HuH-7 (cell line): ENCODE results near the gene LRRC8E.
"Not testable (repeated sequence)": the region's sequence is repeated elsewhere in the genome, so short reads cannot be mapped to it uniquely, and the experiment has no call there.

Experiments used
- DNase-seq: peaks from one replicate; pipeline ENCODE4 v3.0.0; 2011; ENCODE audit warnings: low spot score

The LRRC8E gene

GRCh38 chr19:7887408-7888144, 734 bp upstream of the LRRC8E start:
- no peak for DNase-seq

- no peak for DNase-seq
These were observed 512 bp downstream of the LRRC8E start for GRCh38 chr19:7888826-7889217.

DNA sequence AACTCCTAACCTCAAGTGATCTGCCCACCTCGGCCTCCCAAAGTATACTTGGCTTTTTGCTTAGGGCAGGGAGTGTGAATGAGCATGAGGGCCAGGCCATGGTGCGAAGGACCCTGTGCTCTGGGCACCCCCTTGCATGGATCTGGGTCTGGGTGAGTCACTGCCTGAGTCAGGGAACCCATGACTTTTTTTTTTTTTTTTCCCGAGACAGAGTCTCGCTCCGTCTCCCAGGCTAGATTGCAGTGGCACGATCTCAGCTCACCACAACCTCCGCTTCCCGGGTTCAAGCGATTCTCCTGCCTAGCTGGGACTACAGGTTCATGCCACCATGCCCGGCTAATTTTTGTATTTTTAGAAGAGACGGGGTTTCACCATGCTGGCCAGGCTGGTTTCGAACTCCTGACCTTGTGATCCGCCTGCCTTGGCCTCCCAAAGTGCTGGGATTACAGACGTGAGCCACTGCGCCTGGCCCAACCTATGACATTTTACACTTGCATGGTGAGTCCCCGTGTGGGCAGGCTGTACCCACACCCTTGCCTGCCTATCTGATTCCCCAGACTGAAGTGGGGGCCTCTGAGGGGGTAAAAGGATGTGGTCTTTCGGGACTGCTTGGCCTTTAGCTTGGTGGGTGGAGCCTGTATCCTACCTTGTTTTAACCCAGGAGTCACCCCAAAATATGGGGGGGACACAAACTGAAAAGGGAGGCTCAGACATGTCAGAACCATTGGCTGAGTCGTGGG, 5.2 kb downstream of the LRRC8E start:
- DNase-seq: not testable (repeated sequence)

DNA sequence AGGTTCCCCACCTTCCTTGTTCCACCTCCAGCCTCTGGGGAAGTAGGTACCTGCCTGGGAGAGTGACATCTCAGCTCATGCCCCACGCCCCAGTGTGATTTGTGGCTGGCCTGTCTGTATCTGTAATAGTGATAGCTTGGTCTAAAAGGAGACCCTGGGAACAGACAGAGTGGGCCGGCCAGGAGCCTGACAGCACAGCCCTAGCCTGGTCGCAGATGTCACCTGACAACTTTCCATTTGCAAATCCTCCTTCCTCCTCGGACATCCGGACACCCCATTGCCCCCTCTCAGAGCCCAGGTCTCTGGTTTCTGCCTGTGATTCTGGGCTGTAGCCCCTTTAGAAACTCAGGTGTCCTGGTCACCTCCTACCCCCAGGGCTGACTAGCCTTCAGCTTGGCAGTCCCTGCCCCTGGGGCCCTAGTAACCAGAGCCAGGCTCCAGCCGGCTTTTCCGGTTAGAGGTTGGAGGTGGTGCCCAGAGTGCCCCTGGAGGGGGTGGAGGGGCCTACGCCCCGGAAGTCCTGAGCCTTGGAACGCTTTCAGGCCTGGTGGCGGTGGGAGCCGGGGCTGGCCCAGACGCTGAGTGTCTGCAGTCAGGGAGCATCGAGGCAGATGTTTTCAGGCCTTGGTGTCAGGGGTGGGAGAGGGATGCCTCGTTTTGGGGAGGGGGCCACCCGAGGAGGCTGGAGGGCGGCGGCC, 6.5 kb downstream of the LRRC8E start:
- DNase-seq: no peak

DNA sequence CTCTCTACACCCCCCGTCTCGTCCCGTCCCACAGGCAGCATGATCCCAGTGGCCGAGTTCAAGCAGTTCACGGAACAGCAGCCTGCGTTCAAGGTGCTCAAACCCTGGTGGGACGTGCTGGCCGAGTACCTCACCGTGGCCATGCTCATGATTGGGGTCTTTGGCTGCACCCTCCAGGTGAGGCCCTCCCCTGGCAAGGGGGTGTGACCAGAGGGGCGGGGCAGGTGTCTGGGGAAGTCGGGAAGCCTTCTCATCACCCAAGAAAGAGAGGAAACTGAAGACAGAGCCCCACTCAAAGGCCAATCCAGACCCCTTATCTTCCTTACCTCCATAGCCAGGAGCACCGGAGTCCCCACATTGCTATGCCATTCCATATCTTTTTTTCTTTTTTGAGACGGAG, 7.3 kb downstream of the LRRC8E start:
- DNase-seq: no peak

- no peak for DNase-seq
These were observed 9.0 kb downstream of the LRRC8E start for GRCh38 chr19:7897292-7897691.

- no peak for DNase-seq
These were observed 10.7 kb downstream of the LRRC8E start for GRCh38 chr19:7898967-7899366.

DNA sequence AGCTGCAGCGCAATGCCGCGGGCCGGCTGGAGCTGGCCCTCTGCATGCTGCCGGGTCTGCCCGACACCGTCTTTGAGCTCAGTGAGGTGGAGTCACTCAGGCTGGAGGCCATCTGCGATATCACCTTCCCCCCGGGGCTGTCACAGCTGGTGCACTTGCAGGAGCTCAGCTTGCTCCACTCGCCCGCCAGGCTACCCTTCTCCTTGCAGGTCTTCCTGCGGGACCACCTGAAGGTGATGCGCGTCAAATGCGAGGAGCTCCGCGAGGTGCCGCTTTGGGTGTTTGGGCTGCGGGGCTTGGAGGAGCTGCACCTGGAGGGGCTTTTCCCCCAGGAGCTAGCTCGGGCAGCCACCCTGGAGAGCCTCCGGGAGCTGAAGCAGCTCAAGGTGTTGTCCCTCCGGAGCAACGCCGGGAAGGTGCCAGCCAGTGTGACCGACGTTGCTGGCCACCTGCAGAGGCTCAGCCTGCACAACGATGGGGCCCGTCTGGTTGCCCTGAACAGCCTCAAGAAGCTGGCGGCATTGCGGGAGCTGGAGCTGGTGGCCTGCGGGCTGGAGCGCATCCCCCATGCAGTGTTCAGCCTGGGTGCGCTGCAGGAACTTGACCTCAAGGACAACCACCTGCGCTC, 11.6 kb downstream of the LRRC8E start:
- no peak for DNase-seq

GRCh38 chr19:7900401-7900870, 12.1 kb downstream of the LRRC8E start:
- DNase-seq: no peak

- DNase-seq: no peak
These were observed 12.6 kb downstream of the LRRC8E start for GRCh38 chr19:7900931-7901330.

- DNase-seq: no peak
These were observed 13.0 kb downstream of the LRRC8E start for GRCh38 chr19:7901337-7901736.

DNA sequence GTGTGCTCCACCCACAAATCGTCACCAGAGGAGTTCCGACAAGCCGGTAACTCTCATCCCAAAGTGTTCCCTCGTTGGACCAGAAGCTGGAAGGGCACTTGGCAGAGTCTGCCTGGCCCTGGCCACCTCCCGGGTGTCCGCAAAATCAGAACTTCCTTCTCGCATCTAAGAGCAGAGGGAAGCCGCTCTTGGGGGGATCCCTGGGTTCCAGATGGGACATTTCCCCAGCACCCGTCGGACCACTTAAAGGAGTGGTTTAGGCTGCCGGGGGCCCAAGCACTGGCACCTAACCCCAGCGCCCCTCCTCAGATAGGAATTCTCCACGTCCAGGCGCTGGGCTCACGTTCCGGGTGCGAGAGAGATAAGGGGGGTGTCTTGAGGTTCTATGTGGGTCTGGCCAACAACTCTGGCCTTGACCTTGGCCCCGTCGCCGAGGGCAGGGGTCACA, 14.5 kb downstream of the LRRC8E start:
- no peak for DNase-seq

- DNase-seq: peak; percentile 95
These were observed 15.1 kb downstream of the LRRC8E start, which contains the start of gene MAP2K7 for GRCh38 chr19:7903244-7904073. MAP2K7 (plus strand) TSS chr19:7903877; CDS start chr19:7903945, 68 bp downstream.

DNA sequence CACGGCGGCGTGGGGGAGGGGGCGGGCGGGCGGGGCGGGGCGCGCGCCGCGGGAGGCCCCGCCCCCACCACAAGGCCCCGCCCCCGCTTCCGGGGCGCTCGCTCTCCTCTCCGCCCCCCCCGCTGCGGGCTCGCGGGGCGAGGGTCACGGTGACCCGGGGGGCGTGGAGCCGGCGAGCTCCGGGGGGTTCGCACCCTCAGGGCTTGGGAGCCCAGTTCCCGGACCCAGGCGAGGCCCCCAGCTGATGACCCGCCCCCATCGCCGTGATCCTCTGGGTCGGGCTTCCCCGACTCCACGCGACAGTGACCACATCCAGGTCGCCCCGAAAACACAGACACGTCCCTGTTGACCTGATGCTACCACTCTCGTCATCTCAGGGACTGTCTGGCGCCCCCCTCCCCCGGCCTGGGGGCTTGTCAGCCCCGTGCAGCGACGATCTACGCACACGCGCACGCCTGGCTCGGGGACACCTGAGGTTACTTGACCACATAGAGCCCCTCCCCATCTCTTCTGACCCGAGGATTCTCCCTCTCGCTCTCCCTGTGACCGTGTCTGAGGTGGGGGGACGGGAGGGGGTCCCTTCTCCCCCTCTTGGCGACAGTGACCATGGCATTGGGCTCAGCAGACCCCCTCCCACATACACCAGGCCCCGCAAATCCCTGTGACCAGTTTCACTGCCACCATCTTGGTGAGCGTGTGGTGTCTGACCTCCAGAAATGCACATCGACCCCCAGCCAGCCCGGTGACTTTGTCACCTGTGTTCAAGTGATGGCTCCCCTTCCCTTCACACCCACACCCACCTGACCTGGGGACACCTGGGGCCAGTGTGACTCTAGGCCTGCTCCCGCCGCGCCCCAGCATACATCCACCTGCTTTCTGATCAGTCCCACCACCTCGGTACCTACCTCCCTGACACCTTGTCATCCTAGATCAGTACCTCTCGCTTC, 16.0 kb downstream of the LRRC8E start:
- DNase-seq: peak; percentile 40

DNA sequence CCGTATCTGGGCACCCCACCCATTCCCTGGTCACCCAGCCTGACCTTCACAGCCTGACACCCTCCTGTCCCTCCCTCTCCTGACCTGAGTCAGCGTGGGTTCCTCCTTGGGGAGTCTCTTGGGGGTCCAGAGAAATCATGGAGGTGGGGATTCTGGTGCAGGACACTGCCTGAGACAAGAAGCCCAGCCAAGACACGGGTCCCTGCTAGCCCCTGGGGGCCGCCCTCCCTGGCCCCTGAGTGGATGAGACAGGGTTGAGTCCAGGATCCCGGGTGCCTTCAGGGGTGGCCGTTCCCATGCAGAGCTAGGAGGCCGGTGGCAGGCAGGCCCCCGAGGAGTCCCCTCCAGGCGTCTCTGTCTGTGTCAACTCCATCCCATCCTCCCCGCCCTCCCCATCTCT, 17.0 kb downstream of the LRRC8E start:
- no peak for DNase-seq

DNA sequence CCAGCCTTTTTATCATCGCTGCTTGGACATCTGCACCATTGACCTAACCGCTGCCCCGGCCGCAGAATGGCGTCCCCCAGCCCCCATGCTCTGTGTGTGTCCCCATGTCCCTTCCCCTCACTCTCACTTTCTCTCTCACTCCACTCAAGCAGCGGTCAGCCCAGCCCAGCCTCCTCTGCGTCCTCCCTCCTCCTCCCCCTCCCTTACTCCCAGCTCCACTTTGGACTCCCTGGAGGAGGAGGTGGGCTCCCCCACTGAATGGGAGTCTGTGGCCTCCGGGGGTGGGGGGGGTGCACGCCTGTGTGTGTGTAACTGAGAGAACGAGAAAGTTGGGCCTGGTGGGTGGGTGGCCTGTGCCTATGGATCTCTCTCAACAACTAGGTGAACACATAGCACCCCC, 17.5 kb downstream of the LRRC8E start:
- DNase-seq: no peak

- DNase-seq: no peak
These were observed 18.8 kb downstream of the LRRC8E start for GRCh38 chr19:7907122-7907521.

- DNase-seq: no peak
These were observed 19.2 kb downstream of the LRRC8E start for GRCh38 chr19:7907544-7907943.

GRCh38 chr19:7908078-7908699, 19.9 kb downstream of the LRRC8E start:
- DNase-seq: no peak
